ENCODE measurements around the gene RPP25. TPM values are rescaled to one million over a fixed set of nuclear protein-coding genes. Genes with fewer than 3 reads are reported as not detected.

The RPP25 gene, protein sequence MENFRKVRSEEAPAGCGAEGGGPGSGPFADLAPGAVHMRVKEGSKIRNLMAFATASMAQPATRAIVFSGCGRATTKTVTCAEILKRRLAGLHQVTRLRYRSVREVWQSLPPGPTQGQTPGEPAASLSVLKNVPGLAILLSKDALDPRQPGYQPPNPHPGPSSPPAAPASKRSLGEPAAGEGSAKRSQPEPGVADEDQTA
- 1 to 10 TPM; 6.3 to 6.6 TPM for total RNA-seq
- long read RNA-seq, transcript RPP25-201 (1 exons, 3,049 nt): major isoform, 13 of 14 reads
- long read RNA-seq, partial matches to known transcripts: 0 of 14 reads
- long read RNA-seq, other reads (novel, unspliced or antisense): 1 of 14 reads

DNA sequence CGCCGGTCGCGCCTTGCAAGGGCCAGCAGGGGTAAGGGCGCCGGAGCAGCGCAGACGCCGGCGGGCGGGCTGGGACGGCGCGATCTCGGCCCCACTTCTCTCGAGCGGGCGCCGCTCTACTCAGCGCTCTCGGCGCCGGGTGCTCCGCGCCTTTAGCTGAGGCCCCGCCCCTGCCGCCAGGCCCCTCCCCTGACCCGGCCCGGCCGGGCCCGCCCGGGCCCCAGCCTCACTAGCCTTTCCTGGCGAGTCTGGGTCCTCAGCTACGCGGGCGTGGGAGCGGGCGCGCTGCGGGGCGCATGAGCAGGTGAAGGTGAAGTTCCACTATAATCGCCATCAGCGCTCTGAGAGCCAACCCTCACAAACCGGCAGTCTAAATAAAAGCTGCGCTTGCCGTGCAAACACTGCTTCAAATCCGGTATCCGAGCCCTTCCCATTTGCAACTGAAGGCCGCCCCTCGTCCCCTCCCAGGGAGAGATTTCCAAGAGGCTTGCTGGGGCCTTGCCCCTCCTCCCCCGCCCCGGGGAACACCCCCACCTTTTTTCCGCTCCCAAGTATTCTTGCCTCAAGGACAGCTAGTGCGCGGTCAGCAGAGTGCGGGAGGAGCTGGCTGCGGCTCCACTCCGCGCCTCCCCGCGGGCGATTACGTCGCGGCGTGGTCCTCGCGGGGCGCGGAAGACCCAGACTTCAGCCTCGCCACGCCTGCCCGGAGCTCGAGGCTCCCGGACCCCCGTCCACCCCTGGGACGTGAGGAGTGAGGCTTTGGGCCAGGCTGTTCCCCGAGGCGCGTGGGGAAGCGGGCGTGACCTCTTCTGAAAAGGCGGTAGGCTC lies at the start of gene RPP25:
Gene RPP25, minus strand, starts transcription at position 125 of the 828 bp plus-strand sequence. CDS start 189 bp downstream, outside the sequence.
- DNase-seq (peak; percentile 82), ATAC-seq (peak; percentile 91 to 92)
- intact Hi-C loops (cut with DNase I): loop anchor here (10.0 kb wide), 1 partner anchor 322 kb away; no protein-coding TSS in a partner anchor

- no peak for DNase-seq
- intact Hi-C loops (cut with DNase I): no loop called here
- no peak for ATAC-seq
Observed at GRCh38 chr15:75002398-75002797, 45.8 kb upstream of the RPP25 start.

- ATAC-seq (no peak), DNase-seq (no peak)
- intact Hi-C loops (cut with DNase I): no loop called here
Observed at GRCh38 chr15:75001310-75001709, 44.7 kb upstream of the RPP25 start.

DNA sequence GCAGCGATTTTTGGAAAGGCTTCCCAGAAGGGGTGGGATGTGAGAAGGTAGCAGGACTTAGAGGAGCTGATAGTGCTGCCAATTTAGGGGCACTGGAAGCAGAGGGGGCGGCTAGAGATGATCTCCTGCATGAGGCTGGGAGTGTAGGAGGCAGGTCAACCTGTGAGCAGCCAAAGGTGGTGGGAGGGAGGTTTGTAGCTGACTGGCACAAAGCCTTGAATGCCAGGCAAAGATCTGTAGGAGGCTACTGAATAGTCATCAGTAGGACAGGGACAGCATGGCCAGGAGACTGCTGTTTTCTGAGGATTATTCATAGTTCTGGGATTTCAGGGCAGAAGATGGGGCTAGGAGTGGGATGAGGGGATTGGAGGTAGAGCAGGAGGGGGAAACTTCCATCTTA lies 41.0 kb upstream of the RPP25 start:
- DNase-seq (no peak), ATAC-seq (no peak)
- intact Hi-C loops (cut with DNase I): no loop called here

DNA sequence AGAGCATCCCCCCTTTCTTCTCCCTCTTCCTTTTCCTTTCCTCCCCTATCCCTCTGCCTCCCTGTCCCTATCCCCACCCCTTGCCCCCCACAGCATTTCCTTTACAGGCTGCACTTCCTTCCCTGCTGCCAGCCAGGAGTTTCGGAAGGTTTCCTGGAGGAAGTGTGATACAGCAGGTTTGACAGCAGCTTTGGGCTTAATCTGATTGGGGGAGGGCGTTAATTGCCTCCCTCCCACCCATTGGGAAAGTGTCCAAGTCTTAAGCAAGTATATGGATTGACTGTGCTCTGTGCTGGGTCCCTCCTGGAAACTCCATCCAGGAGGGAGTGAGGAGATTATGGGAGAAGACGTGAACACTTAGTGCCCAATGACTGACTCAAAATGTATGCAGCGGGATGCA lies 40.6 kb upstream of the RPP25 start:
- ATAC-seq: no peak
- DNase-seq: no peak
- intact Hi-C loops (cut with DNase I): no loop called here

DNA sequence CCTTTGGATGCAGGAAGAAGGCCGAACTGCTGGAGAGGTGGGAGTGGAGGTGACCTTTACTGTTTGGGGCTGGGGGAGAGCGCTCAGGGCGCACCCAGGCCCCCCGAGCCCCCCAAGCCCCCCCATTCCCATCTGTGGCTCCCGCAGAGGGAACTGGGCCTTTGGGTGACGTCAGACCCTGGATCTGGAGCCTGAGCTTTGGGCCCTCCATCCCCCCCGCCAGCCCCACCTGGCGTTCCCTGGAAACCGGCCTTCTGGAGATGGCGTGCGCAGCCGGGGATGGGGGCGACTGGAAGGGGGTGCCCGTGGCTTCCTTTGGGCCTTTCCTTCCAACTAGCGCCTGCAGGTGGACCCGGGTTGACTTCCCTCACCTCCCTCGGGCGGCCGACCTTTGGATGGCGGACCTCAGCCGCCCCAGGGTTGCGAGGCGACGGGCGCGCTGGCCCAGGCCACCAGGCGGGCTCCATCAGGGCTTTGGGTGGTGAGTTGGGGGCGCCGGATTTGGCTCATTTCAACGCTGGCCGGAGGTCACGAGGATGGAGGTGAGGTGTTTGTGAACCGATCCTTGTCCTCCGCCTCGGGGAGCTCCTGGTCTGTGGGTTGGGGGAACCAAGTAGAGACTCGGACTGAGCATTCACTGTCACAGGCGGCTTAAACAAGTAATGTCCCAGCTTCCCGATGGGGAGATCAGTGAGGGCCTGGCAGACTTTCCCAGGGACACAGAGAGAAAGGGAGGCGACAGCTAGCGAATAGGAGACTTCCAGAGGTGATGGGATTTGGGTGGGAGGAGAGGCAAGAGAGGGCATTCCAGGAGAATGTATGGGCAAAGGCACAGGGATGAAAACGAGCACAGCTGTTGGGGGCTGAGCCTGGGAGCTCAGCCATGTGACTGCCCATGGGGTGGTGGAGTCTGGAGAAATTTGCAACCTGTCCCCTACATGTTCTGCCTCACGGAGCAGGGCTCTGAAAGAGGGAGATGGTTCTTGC lies 39.5 kb upstream of the RPP25 start:
- intact Hi-C loops (cut with DNase I): no loop called here
- peak in 1 of 2 donors; percentile 18 for ATAC-seq
- peak; percentile 40 for DNase-seq

DNA sequence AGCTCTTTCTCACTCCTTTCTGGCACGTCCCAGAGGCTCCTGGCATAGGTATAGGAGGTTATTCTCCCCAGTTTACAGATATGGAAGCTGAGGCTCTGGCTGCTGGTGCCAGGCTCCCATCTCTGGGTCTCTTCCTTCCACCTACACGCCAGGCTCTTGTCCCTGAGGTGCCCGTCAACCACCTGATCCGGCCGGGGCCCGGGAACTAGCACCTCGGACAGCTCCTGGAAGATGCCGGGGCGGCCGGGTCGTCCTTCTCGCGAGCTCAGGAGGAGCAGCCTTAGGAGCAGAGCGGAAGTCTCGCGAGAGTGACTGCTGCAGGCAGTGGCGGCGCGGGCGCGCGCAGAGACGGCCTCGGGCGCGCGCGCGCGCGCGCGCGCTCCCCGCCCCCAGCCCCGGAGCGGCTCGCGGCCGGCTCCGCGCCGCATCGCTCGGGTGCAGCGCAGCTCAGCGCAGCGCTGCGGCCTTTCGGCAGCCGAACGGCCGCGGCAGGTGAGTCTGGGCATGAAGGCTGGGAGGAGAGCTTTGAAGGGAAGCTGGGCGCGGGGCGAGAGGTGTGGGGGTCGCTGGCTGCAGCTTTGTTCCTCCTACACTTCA lies 38.7 kb upstream of the RPP25 start, which contains the start of gene SCAMP5:
Gene SCAMP5, plus strand, starts transcription at position 382 of the 597 bp plus-strand sequence. CDS start 16,277 bp downstream, outside the sequence.
- ATAC-seq (peak; percentile 91 to 98), DNase-seq (peak; percentile 96)
- intact Hi-C loops (cut with DNase I): no loop called here

GRCh38 chr15:74994685-74995084 lies 38.1 kb upstream of the RPP25 start:
- intact Hi-C loops (cut with DNase I): no loop called here
- ATAC-seq (no peak), DNase-seq (no peak)

DNA sequence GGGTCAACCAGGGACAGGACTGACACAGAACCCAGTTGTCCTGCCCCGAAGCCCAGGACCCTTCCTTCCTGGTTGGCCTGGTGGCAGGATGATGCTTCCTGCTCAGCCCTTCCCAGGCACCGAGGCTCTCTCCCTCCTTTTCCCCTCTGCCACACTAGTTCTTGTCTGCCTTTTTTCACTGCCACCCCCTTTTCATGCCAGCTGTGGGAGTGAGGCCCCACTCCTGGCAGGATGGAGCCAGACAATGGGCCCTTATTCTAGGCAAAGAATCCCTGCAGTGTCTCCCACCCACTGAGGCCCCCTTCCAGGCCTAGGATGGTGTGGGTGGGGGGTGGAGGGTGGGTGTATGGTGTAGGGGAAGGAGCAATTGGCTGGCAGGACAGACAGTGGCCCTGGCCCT lies 37.7 kb upstream of the RPP25 start:
- no peak for ATAC-seq
- no peak for DNase-seq
- intact Hi-C loops (cut with DNase I): no loop called here

GRCh38 chr15:74992619-74993018 lies 36.0 kb upstream of the RPP25 start:
- no peak for ATAC-seq
- no peak for DNase-seq
- intact Hi-C loops (cut with DNase I): no loop called here

- no peak for ATAC-seq
- intact Hi-C loops (cut with DNase I): no loop called here
- no peak for DNase-seq
Observed at GRCh38 chr15:74989527-74989926, 33.0 kb upstream of the RPP25 start.

DNA sequence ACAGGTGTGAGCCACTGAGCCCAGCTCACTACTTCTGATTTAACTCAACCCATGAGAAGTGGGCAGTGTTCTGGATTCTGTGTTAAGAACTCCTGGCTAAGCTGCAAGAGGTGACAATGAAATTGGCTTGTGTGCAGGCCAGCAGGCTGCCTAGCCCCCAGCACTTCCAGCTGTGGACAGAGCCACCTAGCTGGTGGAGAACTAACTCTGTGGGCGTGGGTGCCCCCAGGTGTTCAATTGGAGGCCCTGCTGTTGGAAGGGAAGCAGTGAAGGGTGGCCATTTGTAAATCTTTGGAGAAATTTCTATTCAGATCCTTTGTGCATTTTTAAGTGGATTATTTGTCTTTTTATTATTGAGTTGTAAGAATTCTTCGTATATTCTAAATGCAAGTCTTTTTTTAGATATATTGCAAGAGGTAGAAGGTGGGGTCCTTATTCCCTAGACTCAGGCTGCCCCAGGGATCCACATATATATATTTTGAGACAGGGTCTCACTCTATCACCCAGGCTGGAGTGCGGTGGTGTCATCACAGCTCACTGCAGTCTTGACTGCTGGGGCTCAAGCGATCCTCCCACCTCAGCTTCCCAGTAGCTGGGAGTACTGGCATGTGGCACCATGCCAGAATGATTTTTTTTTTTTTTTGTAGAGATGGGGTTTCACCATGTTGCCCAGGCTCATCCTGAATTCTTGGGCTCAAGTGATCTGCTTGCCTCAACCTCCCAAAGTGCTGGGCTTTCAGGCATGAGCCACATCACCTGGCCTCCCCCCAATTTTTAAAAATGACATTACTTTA lies 31.6 kb upstream of the RPP25 start:
- DNase-seq: no peak
- intact Hi-C loops (cut with DNase I): no loop called here
- peak; percentile 53 to 69 for ATAC-seq

GRCh38 chr15:74983725-74984231 lies 27.2 kb upstream of the RPP25 start:
- ATAC-seq (no peak), DNase-seq (no peak)
- intact Hi-C loops (cut with DNase I): no loop called here

GRCh38 chr15:74982183-74982582 lies 25.6 kb upstream of the RPP25 start:
- intact Hi-C loops (cut with DNase I): no loop called here
- DNase-seq (no peak), ATAC-seq (no peak)

- ATAC-seq (no peak), DNase-seq (no peak)
- intact Hi-C loops (cut with DNase I): no loop called here
Observed at GRCh38 chr15:74978503-74978902, 21.9 kb upstream of the RPP25 start.

DNA sequence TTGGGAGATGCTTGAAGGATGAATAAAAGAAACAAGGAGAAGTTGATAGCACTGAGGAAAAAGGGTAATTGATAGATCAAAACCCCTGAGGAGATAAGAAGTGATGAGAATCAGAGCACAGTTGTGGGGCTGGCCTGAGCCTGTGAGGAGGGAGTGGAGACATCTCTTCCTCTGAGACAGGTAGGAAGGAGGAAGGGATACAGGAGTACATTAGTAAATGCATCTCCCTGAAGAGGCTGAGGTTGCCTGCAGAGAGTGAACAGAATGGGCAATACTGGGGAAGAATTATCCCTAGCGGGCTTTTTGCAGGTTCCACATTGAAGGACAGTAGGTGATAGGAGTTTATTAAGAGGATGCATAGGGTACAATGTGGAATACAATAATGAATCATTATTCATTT lies 21.5 kb upstream of the RPP25 start:
- ATAC-seq (no peak), DNase-seq (no peak)
- intact Hi-C loops (cut with DNase I): no loop called here

DNA sequence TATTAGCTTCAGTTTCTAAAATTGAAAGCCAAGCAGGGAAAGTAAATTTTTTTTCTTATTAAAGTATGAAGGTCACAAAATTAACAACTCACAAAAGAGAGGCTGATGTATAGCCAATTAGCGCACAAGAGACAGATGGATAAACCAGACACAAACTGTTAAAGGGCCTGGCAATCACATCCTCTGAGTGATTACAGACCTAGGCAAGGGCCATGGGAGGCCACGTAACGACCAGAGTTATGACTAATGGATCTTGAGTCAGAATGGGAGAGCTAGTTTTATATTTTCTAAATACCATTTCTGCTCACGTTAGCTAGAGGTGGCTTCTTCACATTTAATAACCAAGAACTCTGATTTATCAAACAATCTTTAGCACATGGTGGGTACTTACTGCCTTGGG lies 21.0 kb upstream of the RPP25 start:
- intact Hi-C loops (cut with DNase I): no loop called here
- DNase-seq (no peak), ATAC-seq (no peak)

GRCh38 chr15:74976159-74976558 lies 19.6 kb upstream of the RPP25 start:
- intact Hi-C loops (cut with DNase I): no loop called here
- DNase-seq (no peak), ATAC-seq (no peak)

All from left cardiac atrium (tissue), 4 donors.